ENCODE data around the gene ESRP2.

ESRP2 gene

DNA sequence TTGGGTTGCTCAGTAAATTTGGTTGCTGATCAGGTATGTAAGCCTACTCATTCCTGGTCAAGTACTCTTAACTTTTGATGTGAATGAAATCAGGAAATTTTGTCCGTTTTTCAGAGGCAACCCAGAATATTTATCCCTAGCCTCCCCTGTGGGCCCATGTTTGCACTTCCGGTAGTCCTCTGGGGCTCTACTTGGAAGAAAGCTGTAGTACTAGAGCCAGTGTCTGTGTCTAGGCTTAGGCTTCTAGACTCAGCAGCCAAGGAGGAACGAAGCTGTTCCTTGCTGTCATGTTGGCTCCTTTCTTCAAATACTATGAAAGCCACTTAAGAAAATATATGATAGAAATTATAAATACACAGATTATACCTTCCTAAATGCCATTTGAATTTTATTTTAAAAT, 21.2 kb downstream of the ESRP2 start:
- DNase-seq, result no peak

- DNase-seq, result no peak
Observed at GRCh38 chr16:68206245-68206644, 29.7 kb downstream of the ESRP2 start.

GRCh38 chr16:68202091-68202519, 33.8 kb downstream of the ESRP2 start:
- peak; percentile 37 for DNase-seq

DNA sequence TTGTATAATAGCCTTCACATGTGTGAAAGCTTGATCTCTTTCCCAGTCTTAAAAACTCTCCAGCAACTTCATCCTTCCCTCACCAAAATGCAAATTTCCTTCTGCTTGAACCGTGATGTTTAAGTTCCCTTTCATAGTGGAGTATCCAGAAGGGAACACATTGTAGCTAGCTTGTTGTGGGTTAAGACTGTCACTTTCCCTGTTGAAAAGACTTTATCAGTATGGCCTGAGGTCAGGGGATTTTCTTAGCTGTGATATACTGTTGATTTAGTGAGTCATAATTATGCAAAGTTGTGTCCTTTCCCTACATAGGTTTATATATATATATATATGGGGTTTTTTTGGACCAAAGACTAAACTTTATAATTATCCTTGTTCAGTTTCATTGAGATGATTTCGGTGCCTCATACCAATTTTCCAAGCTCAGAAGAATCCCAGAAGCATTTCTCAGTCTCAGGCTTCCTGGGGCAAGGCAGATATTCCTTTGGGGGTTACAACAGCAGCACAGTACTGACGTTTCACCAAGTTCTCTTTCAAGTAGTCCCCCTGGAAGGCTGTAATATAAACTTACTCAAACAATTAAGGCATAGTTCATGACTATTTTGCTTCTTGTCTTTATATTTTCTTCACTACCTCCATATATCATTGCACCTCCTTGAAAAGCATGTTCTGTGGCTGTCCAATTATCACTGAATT, 35.7 kb downstream of the ESRP2 start:
- peak; percentile 32 for DNase-seq

DNA sequence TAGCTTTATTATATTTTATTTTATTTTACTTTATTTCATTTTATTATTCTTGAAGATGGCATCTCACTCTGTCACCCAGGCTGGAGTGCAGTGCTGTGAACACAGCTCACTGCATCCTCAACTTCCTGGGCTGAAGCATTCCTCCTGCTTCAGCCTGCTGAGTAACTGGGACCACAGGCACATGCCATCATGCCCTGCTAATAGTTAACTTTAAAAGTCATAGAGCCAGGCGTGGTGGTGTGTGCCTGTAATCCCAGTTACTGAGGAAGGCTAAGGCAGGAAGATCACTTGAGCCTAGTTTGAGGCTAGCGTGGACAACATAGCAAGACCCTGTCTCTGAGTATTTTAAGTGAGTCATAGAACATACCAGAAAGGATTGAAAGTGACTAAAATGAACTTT, 38.7 kb downstream of the ESRP2 start:
- DNase-seq, result no peak

- no peak for DNase-seq
Observed at GRCh38 chr16:68194251-68194650, 41.7 kb downstream of the ESRP2 start.

- DNase-seq, result no peak
Observed at GRCh38 chr16:68190736-68191510, 45.0 kb downstream of the ESRP2 start.

DNA sequence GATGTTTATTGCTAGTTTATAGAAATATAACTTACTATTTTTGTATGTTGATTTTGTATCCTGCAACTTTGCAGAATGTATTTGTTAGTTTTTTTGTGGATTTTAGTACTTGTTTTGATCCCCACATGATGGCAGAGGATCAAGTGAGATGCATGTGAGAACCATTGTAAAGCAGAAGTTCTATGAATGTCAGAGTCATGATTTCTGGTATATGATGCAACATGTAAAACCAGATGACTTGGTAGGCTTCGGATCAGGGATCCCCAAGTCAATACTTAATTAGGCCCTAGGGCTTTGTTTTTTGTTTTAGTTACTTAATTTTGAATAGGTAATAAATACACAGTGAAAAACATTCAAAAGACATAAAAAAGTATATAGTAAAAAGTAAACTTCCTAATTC, 45.8 kb downstream of the ESRP2 start:
- DNase-seq, result no peak

- no peak for DNase-seq
Observed at GRCh38 chr16:68188170-68188569, 47.8 kb downstream of the ESRP2 start.

DNA sequence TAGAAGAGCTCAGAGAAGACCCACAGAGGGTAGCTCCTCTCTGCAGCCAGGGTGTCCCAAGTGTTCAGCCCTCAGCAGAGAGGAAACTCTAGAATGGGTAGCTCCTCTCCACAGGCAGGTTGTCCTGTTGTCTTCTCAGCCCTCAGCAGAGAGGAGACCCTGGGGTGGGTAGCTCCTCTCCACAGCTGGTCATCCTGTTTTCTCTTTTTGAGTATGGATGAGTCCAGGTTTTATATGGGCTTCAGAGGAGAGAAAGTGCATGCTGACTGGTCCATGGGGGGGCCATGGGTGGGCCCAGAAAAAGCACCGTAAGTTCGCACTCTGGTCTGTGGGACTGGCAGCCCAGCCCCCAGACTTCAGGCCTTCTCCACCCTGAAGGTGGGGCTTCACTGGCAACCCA, 48.4 kb downstream of the ESRP2 start:
- no peak for DNase-seq

- no peak for DNase-seq
Observed at GRCh38 chr16:68186877-68187276, 49.0 kb downstream of the ESRP2 start.

- DNase-seq, result no peak
Observed at GRCh38 chr16:68183046-68183445, 52.9 kb downstream of the ESRP2 start.

GRCh38 chr16:68179855-68180254, 56.1 kb downstream of the ESRP2 start:
- no peak for DNase-seq

DNA sequence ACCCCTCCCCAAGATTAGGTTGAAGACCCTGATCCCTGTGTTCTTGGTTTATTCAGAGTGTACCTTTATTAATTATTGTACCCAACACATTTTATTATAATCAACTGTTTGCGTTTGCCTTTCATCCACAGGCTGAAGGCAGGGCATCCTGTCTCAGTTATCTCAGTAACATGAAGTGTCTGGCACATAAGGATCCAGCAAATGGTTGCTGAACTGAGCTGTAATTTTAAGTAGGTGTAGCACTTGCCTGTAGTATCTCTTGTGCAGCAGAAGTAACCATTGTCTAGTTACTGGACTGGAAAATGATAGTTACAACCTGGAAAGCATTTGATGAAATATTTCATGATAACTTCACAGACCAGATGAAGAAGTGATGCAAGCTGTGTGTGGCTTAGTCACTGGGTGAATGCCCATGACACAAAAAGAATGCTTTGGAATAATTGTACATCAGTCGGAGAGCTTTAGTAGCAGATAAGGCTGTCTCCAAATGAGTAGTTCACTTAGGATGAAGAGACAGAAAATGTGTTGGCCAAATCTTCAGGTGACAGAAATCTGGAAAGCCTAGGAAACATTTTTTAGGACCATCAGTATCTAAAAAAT, 56.6 kb downstream of the ESRP2 start:
- no peak for DNase-seq

All from DMS53 (cell line).